HG03378 (cell line): Measurements from ENCODE around the gene KNCN.

Source experiments
- ATAC-seq: cut with Tn5 transposase; IDR thresholded peaks from one replicate; pipeline ENCODE4 v1.9.1; 2021; ENCODE audit warnings: mild to moderate bottlenecking, moderate library complexity; ENCODE audit not compliant: unreplicated experiment

Gene KNCN

DNA sequence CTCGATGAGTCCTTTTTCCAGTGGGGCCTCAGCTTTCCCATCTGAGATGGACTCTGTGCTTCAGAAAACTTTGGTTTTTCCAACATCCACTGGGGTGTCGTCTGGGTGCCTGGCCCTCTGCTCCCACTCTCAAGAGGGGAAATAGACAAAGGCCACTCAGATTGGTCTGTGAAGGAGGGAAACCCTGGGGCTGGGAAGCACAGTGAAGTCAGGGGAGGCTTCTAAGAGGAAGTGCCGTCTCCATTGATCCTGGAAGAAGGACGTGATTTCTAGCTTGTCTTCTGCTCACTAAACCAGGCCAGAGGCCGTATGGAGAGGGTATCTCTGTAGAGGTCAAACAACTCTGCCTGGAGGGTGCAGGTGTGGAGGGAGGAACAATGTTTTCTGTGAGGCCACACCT, 5.2 kb downstream of the KNCN start:
- no peak for ATAC-seq

DNA sequence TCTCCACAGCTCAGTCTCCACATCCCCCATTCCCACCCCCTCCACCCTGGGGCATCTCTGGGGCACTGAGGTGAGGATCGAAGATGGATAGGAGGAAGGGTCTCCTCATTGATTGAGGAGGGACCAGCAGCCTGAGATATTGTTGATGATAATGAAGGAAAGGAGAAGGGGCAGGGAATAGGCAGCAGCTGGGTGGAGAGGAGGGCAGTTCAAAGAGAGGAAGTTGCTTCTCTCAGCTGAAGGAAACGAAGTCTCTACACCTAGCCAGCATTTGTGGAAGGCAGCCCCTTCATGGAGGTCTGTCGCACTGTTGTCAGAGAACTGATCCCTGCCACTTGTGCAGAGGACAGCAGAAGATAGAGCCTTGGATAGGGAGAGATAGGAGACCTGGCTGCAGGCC, 5.7 kb downstream of the KNCN start:
- ATAC-seq: no peak

DNA sequence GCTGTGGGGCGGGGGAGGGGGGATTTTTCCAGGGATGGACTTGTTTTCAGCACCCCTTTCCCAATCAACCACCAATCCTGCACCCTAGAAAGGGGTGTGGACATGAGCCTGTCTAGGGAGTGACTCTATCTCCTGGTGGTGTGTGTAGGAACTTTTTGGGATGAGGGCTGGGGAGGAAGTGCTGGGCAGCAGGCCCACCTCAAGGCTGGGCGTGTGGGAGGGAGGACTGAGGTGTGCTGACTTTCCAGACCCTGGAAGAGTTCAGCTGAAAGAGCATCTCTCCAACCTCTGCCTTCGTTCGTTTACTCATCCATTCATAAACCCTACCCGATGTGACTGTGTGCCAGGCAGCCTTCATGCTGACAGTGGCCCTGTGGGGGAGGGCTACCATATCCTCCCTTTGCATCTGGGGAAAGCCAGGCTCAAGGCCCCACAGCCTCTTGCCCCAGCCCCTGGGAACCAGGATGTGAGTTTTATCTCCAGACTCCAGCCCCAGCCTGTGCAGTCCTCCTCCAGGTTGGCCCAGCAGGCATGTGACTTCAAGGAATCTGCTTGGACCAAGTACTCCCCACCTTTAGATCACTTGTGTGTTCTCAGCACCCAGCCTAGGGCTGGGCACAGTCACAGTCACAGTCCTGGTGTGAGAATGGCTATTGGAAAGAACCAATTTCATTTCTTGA, 6.7 kb downstream of the KNCN start:
- ATAC-seq: no peak

DNA sequence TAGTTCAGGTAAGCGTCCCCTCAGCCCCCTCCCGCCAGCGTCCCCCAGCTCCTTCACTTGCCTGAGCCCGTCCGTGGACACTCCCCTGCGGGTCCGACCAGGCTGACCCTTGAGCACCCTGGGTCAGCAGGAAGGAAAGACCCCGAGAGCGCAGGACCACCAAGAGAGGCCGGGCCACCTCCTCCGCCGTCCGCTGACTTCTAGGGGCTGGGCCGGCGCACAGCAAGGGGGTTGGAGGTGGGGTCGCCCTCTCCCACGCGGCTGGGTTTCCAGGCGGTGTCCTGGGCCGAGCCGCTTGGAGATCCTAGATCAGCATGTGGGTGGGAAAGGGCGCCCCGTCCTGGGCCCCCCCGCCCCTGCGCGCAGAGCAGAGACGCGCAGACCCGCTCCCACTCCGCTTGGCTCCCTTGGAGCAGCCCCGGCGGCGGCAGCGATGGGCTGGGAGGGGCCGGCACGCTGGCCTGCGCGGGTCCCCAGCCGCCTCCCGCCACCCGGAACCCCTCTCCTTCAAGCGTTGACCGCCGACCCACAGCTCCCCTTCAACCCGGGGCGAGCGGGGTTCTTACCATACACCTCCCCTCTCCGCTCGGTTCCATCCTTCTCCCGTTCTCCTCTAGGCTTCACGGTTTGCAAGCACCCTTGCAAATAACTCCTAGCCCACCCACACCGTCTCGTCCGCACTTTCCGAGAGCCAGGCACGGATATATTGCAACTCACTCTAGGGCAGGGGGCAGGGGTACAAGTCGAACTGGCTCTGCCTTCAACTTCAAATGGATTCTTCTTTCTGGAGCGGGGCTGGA, 7.5 kb downstream of the KNCN start:
- ATAC-seq: no peak

DNA sequence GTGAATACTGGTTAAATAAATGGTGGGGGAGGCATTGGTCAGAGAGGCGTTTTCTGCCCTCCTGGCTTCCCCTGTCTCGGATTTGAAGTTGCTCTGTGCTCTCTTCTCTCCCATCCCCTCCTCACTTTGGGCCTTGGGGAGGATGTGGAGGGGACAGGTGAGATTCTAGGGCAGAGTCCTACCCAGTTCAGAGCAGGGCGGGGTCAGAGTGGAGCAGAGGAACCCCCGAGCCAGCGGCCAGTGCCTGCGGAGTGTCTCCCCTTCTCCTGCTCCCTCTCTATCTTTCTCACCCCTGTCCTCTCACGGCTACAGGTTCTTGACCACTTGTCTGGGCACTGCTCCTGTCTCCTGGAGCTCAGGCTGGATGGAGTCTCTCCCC, 8.1 kb downstream of the KNCN start:
- ATAC-seq: no peak

DNA sequence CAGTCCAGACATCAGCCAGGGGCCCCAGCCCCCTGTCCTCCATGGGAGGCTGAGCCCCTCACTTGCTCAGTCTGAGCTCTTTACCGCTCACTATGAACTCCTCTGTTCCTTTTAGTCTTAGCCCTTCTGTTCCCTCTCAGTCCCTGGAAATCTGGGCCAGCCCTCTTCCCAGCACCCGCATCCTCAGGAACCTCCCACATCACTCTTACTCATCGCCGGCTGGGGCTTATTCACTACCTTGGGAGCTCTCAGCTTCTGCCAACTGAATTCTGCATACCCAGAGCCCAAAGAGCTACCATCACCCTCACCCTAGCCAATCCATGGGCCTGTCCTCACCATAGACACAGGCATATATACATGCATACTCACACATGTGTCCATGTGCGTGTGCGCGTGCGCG, 11.5 kb downstream of the KNCN start:
- no peak for ATAC-seq

DNA sequence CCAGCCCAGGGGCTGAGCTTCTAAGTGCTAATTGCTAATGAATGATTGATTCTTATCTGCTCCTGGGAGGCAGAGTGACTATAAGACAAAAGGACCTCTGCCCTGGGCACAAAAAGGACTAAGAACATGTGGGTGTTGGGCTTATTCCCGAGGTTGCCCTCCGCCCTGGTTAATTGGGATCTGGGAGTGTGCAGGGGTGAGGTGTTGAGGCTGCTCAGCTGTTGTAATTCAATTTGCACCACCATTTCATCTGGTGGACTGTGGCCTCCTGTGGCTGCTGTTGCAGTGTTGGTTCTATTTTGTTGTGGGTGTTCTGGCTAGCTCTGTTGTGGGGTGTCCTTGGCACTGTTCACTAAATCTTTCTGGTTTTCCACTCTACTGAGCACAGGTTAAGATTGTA, 13.3 kb downstream of the KNCN start:
- no peak for ATAC-seq

DNA sequence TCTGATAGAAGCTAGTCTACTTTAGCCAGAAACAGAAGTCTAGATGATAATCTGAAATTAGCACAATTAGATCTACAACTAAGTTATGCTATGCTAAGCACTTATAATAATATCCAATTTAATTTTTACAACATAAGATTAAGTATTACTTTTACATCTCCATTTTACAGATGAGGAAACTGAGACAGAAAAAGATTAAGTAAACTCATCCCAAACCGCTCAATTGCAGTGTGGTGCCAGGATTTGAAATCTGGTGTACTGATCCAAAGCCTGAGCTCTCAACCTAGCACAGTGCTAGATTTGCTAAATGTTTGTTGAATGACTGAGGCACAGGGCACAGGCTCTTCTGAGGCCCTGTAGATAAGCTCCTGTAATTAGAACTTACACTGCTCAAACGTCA, 13.8 kb downstream of the KNCN start:
- ATAC-seq: no peak

DNA sequence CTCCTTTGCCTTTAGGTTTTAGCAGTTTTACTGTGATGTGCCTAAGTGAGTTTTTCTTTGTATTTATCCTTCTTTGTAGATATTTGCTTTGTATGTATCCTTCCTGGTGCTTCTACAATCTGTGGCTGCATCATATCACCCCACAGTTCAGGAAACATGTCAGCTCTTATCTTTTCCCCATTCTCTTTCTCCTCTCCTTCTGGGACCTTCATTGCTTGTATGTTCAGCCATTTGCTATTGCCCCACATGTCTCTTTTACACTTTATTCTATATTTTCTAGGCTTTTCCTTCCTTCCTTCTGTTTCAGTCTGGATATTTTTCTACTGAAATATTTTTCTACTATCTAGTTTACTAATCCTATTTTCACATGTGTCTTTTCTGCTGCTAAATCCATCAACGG, 14.9 kb downstream of the KNCN start:
- ATAC-seq: no peak

DNA sequence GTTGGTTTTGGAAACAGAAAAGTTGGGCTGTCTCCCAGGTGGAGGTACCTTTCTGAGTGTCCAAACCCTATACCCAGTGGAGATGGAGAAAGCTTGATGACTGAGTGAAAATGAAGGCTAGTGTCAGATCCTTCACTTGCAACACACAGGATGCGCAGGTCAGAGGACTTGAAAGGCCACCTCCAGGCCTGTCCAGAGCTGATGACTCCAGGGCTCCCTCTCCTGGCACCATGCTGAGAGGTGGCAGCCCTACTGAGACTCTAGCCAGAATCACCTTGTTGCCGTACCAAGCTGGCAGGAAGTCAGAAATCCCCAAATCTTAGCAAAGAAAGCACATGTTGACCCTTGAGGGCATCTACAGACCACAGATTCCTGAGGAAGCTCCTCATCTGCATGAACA, 16.4 kb downstream of the KNCN start:
- no peak for ATAC-seq

DNA sequence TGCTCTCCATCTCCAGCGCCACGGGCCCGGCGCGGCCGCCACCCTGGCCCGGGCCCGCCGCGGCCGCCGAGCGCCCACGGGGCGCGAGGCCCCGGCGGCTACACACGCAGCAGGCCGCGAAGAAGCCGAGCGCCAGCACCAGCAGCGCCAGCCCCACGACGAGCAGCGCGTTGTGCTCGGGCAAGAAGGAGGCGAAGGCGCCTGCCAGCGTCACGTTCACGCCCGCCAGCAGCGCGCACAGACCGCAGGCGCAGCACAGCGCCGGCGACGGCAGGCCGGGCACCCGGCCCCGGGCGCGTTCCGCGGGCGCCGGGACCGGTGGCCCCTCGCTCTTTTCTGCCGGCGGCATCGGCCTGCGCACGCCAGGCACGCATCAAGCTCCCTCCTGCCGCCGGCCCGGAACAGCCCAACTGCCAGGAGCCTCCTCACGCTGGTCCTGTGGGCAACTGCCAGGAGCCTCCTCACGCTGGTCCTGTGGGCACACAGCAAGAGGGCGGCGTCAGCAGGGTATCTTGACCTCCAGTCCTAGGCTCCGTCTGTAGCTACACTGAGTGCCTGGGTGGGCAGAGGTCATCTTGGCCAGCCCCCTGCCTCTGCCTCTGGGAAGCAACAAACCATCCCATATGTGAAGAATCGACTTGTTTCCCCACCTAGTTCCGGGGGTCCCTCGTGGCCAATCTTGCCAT, 18.1 kb downstream of the KNCN start:
- ATAC-seq: no peak

DNA sequence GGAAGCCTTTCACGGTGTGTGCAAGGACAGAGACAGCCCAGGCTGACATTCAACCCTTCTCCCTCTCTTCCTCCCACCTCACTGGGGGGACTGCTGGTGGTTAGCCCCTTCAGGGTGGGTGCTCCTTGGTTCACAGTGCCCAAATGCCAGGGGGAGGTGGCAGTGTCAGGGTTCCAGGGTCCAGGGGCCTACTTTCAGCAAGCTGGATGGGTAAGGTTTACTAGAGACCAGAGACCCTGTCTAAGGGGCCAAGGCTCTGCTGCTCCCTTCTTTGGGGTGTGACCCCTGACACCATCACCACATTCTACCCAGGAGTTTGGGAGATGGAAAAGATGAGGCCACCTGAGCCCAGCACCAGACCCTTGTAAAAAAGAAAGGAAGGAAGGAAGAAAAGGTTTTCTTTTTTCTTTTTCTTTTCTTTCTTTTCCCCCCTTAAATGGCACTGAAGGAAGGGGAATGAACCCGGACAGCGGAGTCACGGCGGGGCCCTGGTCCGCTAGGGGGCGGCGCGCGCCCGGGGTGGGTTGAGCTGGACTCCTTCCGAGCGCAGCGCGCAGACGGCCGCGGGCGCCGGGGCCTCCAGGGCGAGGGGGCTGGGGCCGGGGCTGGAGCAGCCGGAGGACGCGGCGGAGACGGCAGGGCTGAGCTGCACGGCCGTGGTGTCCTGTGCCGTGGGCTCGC, 18.8 kb downstream of the KNCN start:
- ATAC-seq: no peak

DNA sequence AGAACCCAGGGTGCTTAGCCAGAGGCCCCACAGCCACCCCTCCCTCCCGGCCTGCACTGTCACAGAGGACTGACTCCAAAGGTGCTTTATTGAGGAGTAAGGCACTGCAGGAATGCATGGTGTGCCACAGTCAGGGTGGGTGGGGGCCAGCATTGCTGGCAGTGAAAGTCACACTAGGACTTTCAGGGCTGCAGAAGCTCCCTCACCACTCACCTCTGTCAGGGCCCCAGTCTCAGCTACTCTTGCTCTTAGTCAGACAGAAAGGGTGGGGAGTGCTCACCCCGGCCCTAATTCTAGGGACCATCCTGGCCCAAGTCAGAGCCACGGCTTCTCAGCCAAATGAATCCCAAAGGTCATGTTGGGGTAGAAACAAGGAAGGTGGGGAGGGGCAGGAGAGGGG, 19.4 kb downstream of the KNCN start:
- no peak for ATAC-seq

DNA sequence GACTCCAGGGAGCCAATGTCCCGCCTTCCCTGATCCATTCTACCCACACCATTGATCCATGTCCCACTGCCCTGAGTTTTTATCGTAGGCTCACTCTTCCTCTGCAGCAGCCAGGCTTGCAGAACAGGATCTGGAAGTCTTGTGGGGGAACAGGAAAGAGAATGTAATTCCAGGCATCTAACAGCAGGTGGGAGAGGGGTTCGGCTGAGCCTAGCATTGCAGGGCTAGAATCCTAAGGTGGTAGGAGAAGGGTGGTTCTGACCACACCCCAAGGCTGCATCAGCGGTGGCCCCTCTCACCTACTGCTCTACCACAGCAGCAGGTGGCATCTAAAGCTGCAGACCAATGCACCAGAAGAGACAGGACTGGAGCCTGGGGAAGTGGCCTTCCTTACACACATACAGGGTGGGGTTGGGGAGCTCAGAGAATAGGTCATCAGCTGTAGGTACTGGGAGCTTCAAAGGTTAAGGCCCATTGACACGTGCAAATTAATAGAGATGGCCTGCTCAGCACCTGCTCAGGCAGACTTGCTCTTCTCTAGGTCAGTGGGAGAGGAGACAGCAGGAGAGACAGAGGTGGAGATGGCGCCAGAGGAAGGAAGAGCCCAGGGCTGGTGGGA, 20.5 kb downstream of the KNCN start:
- no peak for ATAC-seq

DNA sequence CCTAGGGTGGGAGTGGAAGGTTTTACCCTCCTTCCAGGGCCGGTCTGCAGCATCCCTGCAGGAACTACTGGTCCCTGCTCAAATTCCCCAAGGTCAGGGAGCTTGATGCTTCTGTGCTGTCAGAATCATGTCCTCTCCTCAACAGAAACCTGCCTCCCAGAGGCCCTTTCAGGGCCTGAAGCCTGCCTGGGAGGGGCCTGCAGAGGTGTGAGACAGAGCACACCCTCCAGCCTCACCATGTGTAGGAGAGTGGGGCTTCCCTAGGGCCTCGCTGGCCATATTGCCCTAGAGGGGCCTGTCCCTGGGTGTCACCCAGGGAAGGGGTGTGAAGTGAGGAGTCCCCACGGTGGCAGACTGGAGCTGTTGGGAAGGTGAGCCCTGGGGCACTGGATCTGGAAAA, 21.1 kb downstream of the KNCN start:
- no peak for ATAC-seq

DNA sequence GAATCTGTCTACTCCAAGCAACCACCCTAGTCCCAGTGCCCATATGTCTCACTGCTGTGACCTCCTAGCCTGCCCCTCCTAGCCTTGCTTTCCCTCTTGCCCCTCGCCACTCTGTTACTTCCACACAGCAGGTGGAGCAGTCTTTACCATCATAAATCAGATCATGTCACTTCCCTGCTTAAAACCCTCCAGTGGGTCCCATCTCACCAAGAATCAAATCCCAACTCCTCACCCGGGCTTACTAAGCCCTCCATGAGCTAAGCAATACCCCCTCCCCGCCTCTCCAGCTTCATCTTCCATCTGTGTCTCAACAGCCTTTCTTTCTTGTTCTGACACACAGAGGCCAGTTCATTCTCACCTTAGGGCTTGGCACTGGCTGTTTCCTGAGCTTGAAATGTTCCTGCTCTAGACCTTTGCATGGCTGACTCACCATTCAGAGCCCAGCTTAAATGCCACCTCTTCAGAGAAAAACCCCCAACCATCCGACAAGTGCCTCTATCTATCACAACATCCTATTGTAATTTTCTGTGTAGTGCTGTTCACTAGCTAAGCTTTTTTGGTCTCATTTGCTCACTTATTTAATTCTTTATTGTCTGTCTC, 22.3 kb downstream of the KNCN start:
- no peak for ATAC-seq

DNA sequence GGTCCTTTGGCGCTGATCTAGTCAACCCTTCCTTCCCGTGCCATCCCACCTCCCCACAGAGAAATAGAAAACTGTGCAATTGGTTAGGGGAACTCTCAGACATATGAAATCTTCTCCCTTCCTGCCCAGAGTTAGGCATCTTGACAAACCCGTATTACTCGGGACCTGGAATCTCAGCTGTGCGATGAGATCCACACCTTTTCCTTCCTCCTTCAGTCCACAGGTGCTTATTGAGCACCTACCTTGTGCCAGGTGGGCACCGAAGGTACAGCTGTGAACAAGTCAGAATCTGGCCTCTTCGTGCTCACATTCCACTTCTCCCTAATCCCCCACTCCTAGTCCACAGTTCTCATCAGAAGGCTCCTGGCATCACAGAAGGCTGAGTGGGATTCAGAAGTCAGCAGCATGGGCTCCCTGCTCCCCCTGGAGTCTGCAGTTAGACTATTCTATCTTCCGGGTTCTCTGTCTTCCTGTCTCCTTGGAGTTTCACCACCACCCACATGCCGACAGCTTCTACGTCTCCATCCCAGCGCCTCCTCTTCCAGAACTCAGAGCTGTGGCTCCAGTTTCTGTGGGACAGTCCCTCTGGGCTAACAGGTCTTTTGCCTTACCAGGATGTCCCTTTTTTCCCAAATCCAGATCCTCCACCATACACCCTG, 23.0 kb downstream of the KNCN start:
- no peak for ATAC-seq

DNA sequence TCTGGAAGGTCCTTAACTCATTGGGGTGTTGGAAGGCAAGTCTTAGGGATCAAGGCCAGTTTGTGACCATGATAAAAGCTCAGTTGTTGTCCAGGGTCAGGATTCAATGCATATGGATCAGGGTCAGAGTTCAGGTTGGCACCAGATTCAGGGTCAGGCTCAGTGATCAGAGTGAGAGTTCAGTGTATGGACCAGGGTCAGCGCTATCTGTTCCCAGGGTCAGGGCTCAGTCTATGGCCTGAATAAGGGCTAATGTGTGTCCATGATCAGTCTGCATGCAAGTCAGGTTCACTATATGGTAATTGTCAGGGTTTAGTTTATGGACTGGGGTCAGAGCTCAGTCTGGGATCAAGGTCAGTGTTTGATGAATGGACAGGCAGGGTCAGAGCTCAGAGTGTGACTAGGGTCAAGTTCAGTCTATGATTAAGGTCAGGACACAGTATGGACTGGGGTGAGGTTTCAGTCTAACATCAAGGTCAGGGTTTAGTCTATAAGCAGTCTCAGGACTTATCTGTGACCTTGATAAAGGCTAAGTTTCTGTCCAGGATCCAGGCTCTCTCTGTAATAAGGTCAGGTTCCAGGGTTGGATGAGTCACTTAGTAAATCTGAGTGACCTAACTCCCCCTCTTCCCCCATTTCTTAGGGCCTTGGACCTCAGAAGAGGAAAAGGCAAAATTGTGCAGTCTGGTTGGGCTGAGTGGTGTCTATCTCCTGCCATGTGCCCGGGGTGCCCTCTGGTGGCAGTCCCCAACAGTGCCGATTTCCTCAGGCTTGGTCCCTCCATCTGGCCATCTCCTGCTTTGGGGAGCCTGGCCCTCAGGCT, 23.8 kb downstream of the KNCN start:
- no peak for ATAC-seq

DNA sequence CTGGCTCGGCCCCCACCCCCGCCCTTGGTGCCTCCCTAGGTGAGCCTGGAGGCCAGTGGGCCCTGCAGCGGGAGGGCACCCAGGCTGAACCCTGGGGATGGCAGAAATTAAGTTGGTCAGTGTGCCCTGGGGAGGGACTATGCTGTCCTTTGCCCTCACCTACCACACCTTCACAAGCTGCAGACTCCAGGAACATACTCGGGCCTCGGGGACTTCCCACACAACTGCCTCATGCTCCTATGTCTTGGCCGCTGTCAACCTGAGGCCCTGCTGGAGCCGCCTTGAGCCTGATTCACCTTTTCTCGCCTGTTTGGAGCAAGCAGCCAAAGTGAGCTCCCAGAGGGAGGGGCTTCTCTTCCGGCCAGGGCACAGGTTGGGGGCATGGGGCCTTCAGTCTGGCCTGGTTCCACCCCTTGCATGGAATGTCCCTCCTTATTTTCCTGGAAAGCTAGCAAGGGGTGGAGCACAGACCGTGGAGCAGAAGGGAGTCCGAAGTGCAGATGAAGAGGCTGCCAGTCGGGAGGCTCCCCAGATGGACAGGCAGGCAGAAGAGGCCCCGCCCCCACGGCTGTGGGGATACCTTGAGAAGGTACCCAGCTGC, 24.7 kb downstream of the KNCN start:
- no peak for ATAC-seq
